Stimulated activated CD8-positive, alpha-beta memory T cell treated with anti-CD3 and anti-CD28 coated beads, Interleukin-15, amount 100 ng/mL, for 24 hours (primary cell): ENCODE results near the gene WFDC1.
A peak's percentile ranks its signal among the peaks of the same experiment; 100 is the strongest.

ENCODE experiments used
- DNase-seq: peaks from one replicate; pipeline ENCODE4 v3.0.0-alpha.2; 2020; ENCODE audit warnings: low read depth

WFDC1 gene

GRCh38 chr16:84272740-84273320 is 21.8 kb upstream of the WFDC1 start:
- DNase-seq = no peak

- DNase-seq = no peak
Measured at GRCh38 chr16:84274515-84274914, 20.2 kb upstream of the WFDC1 start.

- no peak for DNase-seq
Measured at GRCh38 chr16:84275585-84276151, 19.0 kb upstream of the WFDC1 start.

GRCh38 chr16:84277244-84277823 is 17.3 kb upstream of the WFDC1 start:
- DNase-seq = peak; percentile 50

DNA sequence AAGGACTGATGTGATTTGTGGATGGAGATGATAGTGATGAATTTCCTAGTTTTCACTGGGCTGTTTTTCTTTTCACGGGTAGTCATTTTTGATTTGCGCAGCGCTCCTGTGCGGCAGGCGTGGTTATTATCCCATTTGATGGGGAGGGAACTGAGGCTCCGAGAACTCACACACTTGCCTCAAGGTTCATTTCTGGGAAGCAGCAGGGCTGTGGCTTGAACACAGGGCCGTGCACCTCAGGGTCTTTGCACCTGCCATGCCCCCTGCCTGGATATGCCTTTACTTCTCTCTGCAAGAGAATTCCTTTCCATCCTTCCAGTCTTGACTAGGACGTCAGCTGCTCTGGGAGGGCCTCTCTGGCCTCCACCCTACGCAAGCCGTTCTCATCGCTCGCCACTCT is 16.3 kb upstream of the WFDC1 start:
- DNase-seq = no peak

- no peak for DNase-seq
Measured at GRCh38 chr16:84278968-84279367, 15.7 kb upstream of the WFDC1 start.

DNA sequence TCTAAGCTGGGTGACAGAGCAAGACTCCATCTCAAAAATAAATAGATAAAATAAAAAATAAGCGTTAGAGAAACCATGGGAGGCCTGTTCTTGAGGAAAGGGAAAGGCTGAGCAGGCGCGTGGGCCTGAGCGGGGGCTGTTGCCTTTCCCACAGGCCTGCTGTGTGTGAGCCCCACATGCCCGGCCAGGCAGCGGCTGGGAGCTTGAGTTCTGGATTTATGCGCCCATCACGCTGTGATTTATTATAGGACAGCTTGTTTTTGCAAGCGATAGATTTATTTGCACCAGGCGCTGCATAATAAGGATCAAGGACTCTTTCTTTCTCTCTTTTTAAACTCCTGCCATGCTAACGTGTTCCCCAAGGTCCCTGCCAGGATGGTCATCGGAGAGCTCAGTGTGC is 14.8 kb upstream of the WFDC1 start:
- DNase-seq = no peak

DNA sequence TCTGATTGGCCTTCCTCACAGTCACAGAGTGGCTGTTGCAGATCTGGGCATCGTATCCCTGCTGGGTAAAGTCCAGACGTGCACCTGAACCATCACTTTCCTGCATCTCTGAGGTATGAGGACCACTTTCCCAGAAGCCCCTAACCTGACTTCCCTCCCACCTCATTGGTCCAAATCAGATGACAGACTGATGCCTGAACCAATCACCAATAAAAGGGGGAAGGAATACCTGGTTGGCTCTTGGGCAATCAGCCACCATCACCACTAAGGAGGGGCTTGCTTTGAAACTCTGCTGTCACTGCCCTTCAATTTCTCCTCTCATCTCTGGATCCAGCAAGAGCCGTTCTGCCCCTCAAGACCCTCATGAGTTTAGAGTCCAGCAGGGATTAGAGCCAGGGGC is 13.6 kb upstream of the WFDC1 start:
- no peak for DNase-seq

DNA sequence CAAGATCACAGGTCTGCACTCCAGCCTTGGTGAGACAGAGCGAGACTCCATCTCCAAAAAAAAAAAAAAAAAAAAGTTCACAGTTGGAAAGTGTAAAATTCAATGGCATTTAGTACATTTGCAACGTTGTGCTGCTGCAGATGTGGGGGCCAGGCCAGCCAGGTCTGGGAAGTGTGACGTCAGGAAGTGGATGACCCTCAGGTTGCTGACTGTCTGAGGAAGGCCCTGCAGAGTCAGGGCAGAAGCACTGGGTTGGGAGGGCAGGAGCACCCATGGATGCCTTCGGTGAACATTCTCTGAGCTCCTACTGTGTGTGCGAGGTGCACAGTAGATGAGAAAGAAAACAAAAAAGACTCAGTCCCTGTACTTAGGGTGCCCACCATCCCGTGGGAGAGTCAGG is 12.1 kb upstream of the WFDC1 start:
- DNase-seq = no peak

- no peak for DNase-seq
Measured at GRCh38 chr16:84283314-84284153, 11.1 kb upstream of the WFDC1 start.

DNA sequence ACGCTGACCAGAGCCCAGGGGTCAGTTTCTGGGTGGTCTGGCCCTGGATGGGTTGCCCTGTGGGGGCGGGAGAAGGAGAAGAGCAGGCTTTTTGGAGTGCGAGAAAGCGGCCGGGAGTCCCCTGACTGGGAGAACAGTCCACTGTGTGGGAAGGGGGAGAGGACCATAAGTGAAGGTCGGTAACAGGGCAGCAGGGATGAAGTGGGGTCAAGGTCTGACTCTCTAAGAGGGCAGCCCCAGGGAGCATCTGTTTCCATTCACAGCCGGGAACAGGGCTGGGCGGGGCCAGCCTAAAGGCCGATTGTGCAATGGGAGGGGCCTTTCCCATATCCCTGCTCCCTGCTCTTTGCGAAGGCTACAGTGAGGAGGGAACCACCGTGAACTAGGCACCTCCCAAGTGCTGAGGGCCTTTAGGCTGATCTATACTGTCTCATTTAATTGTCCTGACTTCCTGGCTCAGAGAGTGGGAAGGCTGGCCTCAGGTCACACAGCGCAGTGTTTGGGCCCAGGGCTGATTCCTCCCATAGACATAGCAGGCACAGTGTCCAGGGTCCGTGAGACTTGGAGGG is 10.4 kb upstream of the WFDC1 start:
- DNase-seq = no peak

DNA sequence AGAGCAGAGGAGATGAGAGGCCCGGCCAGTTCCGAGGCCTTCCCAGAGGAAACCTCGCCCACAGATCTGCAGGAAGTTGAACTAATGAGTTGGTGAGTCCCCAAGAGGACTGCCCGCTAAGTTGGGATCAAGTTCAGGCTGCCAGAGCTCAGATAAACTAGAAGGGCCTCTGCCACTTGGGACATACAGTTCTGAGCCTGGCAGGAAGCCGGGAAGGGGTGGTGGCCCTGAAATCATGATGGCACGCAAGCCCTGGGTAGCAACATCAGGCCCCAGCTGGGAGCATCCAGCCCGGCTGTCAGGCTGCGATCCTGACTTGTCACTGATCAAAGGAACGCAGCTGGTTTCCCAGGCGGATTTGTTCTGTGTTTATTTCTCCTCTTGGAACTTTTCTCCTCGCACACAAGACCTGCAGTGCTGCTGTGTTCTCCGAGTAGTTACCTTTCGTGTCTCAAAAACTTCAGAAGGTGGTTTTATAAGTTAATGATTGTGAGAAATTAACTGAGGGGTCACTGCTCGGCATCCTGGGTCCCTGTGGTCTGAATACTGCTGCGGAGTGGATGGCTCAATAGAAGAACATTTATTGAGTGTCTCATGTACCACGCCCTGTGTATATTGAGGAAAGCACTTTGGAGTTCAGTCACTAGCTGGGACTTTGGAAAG is 8.0 kb upstream of the WFDC1 start:
- no peak for DNase-seq

DNA sequence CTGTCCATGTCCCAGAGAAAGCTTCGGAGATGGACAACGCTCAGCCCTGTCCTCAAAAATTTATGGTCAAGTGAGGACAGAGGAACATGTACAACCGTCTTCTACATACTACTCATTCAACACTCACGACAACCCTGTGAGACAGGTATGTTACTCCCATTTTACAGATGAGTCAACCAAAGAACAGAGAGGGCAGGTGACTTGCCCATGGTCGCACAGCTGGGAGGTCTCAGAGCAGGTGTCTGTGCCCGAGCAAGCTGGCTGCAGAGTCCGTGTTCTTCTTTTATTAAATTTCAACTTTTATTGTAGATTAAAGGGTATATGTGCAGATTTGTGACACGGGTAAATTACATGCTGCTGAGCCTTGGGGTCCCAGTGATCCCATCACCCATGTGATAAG is 5.8 kb upstream of the WFDC1 start:
- no peak for DNase-seq

DNA sequence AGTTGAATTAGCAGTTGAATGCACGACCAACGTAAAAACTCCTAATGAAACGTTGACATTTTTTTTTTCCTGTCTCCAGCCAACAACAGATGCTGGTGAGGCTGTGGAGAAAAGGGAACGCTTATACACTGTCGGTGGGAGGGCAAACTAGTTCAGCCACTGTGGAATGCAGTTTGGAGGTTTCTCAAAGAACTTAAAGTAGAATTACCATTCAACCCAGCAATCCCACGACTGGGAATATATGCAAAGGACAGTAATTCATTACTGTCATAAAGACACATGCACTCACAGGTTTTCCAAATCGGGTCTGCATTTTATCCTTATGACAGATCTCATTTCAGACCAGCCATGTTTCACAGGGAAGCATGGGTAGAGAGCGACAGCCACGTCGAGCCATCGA is 3.5 kb upstream of the WFDC1 start:
- no peak for DNase-seq

DNA sequence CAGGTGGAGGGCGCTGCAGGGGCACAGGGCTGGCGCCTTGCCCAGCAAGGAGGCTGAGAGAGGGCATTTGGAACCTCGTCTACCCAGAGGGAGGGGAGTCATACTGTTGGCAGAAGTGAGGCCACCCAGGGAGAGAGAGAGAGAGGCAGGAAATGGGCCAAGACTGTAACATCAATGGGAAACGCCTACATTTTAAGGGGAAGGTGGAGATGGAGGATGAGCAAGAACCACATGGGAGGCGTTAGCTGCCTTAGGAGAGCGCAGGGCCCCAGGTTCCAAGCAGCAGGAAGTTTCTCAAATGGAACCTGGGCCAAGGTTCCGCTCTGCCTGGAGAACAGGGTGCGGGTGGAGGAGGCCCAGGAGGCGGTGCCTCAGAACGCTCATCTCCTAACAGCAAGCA is 2.7 kb upstream of the WFDC1 start:
- DNase-seq = no peak

DNA sequence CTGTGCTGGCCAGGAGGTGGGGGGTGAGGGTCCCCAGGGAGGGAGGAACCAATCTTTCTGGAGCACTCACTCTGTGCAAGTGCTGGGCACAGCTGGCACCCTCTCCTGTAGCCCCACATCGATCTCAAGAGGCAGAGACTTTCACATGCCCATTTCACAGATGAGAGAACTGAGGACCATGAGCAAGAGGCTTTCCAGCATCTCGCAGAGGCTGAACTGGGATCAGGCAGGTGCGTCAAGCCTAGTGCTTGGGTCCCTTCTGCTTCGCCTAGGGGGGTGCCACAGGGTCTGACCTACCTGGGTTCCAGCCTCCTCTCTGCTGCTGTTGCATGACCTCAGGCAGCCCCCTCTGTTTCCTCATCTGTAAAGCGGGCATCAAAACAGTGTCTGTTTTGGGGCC is 1.3 kb upstream of the WFDC1 start:
- no peak for DNase-seq

GRCh38 chr16:84294117-84294516 is 561 bp upstream of the WFDC1 start:
- DNase-seq = no peak

DNA sequence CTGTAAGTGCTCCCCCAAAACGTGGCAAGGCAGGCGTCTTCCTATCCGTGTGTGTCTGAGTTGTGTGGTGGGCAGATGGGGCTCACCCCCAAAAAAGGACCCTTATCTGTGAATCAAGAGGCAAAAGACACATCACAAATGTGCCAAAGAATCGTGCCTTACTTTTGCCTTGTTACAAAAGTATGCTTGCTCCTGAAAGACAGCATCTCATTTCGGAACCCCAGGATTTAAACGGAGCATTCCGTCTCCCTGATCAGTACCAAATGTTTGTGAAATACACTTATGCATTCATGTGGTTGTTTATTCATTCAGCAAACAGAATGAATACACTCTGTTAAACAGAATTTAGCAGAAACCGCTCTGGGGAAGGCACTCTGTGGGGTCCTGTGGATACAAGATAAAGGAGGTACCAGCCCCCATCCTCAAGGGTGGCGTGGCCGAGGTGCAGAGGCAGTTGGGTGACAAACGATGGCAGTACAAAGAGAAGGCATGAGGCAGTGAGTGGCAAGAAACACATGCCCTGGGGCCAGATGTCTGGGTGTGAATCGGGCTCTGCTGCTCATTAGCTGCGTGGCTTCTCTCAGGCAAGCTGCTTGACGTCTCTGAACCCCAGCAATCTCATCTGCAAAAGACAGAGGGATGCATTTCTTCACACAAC is 654 bp downstream of the WFDC1 start:
- DNase-seq = no peak

- no peak for DNase-seq
Measured at GRCh38 chr16:84298376-84298899, 3.8 kb downstream of the WFDC1 start.

DNA sequence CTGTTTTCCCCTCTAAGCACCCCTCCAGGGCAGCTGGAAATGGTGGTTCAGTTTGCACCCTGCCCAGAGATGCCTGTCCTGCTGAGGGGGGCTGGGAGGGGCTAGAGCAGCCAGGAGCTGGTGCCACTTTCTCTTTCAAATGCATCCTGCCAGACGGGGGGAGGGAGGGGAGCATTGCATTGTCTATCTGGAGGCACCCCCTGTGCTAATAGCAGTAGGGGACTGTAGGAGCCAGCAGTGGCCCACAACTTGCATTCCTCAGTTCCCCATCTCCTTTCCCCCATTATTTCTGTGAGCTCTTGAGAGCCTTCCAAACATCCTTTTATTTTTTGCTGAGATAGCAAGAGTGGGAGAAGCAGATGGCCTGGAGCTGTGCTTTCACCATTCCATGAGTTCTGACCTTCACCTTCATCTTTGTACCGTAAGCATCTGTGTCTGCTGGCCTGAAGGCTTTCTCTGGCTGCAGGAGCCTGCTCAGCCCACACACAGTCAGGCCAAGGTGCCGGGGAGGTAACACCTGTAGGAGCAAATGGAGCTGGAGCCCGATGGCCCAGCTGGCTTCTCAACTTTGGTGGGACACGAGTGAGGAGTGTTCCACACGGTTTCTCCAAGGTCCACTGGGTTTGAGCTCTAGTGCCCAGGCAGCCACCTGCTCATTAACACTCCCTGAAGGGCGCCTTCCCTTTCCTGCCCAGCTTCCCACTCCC is 5.2 kb downstream of the WFDC1 start:
- DNase-seq = no peak
